NCI-H1436 treated with DMSO at 0.1 percent for 48 hours (cell line): ENCODE results near the gene RASGRF1.
"Not testable (repeated sequence)": the region's sequence is repeated elsewhere in the genome, so short reads cannot be mapped to it uniquely, and the experiment has no call there.

Source experiments
- DNase-seq: peaks from one replicate; lab custom pipeline; 2025; lab: John Stamatoyannopoulos, UW

Gene RASGRF1

GRCh38 chr15:79090487-79091203 lies at the start of gene RASGRF1:
RASGRF1 (minus strand) TSS chr15:79090780; CDS start chr15:79090498, 282 bp downstream.
- no peak for DNase-seq

GRCh38 chr15:79136434-79137046 lies 46.0 kb upstream of the RASGRF1 start:
- DNase-seq = no peak

GRCh38 chr15:79133309-79133708 lies 42.7 kb upstream of the RASGRF1 start:
- DNase-seq = no peak

GRCh38 chr15:79132770-79133169 lies 42.2 kb upstream of the RASGRF1 start:
- DNase-seq = no peak

GRCh38 chr15:79132361-79132760 lies 41.8 kb upstream of the RASGRF1 start:
- DNase-seq = no peak

- no peak for DNase-seq
Observed at GRCh38 chr15:79130535-79131130, 40.1 kb upstream of the RASGRF1 start.

GRCh38 chr15:79129235-79129634 lies 38.7 kb upstream of the RASGRF1 start:
- DNase-seq = no peak

GRCh38 chr15:79128556-79128955 lies 38.0 kb upstream of the RASGRF1 start:
- DNase-seq = no peak

- DNase-seq = no peak
Observed at GRCh38 chr15:79124388-79124787, 33.8 kb upstream of the RASGRF1 start.

GRCh38 chr15:79122991-79123390 lies 32.4 kb upstream of the RASGRF1 start:
- no peak for DNase-seq

GRCh38 chr15:79122391-79122790 lies 31.8 kb upstream of the RASGRF1 start:
- no peak for DNase-seq

GRCh38 chr15:79121571-79121970 lies 31.0 kb upstream of the RASGRF1 start:
- DNase-seq = no peak

- no peak for DNase-seq
Observed at GRCh38 chr15:79117442-79118204, 27.0 kb upstream of the RASGRF1 start.

- no peak for DNase-seq
Observed at GRCh38 chr15:79116771-79117170, 26.2 kb upstream of the RASGRF1 start.

- DNase-seq = no peak
Observed at GRCh38 chr15:79115986-79116665, 25.5 kb upstream of the RASGRF1 start.

- no peak for DNase-seq
Observed at GRCh38 chr15:79113831-79114230, 23.3 kb upstream of the RASGRF1 start.

GRCh38 chr15:79111404-79111803 lies 20.8 kb upstream of the RASGRF1 start:
- not testable (repeated sequence) for DNase-seq

GRCh38 chr15:79105141-79105540 lies 14.6 kb upstream of the RASGRF1 start:
- DNase-seq = no peak

GRCh38 chr15:79102595-79102994 lies 12.0 kb upstream of the RASGRF1 start:
- no peak for DNase-seq

GRCh38 chr15:79101866-79102581 lies 11.4 kb upstream of the RASGRF1 start:
- no peak for DNase-seq

GRCh38 chr15:79099692-79100091 lies 9.1 kb upstream of the RASGRF1 start:
- no peak for DNase-seq
